GM20431 (cell line): ENCODE measurements around the gene FLRT1.

ENCODE experiments used
- in situ Hi-C: fragments of 300-500 bp; cut with MseI, MboI; formaldehyde crosslinking; loops from one replicate; pipeline ENCODE4 v1.15.0; 2020; ENCODE audit warnings: low sequenced_read_pairs; ENCODE audit not compliant: unreplicated experiment

Gene FLRT1

GRCh38 chr11:64035576-64035975 is at the start of gene FLRT1:
FLRT1 (plus strand) TSS chr11:64035931; CDS start chr11:64116268, 80,337 bp downstream.
- in situ Hi-C loops: no loop called here

GRCh38 chr11:63986156-63986931 is 49.4 kb upstream of the FLRT1 start, which contains the start of gene OTUB1:
OTUB1 (plus strand) TSS chr11:63986438; CDS start chr11:63986457, 19 bp downstream.
- in situ Hi-C loops: no loop called here

- in situ Hi-C loops: no loop called here
Measured at GRCh38 chr11:63986932-63987513, 48.7 kb upstream of the FLRT1 start.

GRCh38 chr11:63991558-63991957 is 44.2 kb upstream of the FLRT1 start:
- in situ Hi-C loops: no loop called here

GRCh38 chr11:63993100-63993499 is 42.6 kb upstream of the FLRT1 start:
- in situ Hi-C loops: no loop called here

- in situ Hi-C loops: no loop called here
Measured at GRCh38 chr11:63993993-63994392, 41.7 kb upstream of the FLRT1 start.

- in situ Hi-C loops: no loop called here
Measured at GRCh38 chr11:63996512-63996911, 39.2 kb upstream of the FLRT1 start.

- in situ Hi-C loops: no loop called here
Measured at GRCh38 chr11:63997104-63997700, 38.5 kb upstream of the FLRT1 start.

- in situ Hi-C loops: no loop called here
Measured at GRCh38 chr11:63997801-63998337, 37.9 kb upstream of the FLRT1 start.

- in situ Hi-C loops: no loop called here
Measured at GRCh38 chr11:63998558-63999348, 37.0 kb upstream of the FLRT1 start.

GRCh38 chr11:63999349-64000025 is 36.2 kb upstream of the FLRT1 start:
- in situ Hi-C loops: loop anchor here (10.0 kb wide), 1 partner anchor 145 kb away; no protein-coding TSS in a partner anchor

- in situ Hi-C loops: loop anchor here (10.0 kb wide), 1 partner anchor 145 kb away; no protein-coding TSS in a partner anchor
Measured at GRCh38 chr11:64000026-64000739, 35.5 kb upstream of the FLRT1 start.

GRCh38 chr11:64000740-64001483 is 34.8 kb upstream of the FLRT1 start:
- in situ Hi-C loops: loop anchor here (10.0 kb wide), 1 partner anchor 144 kb away; no protein-coding TSS in a partner anchor

GRCh38 chr11:64001484-64002420 is 34.0 kb upstream of the FLRT1 start:
- in situ Hi-C loops: loop anchor here (10.0 kb wide), 1 partner anchor 143 kb away; no protein-coding TSS in a partner anchor

- in situ Hi-C loops: loop anchor here (10.0 kb wide), 1 partner anchor 141 kb away; no protein-coding TSS in a partner anchor
Measured at GRCh38 chr11:64003807-64004589, 31.7 kb upstream of the FLRT1 start.

- in situ Hi-C loops: loop anchor here (10.0 kb wide), 1 partner anchor 140 kb away; no protein-coding TSS in a partner anchor
Measured at GRCh38 chr11:64004590-64004984, 31.1 kb upstream of the FLRT1 start.
